Mesenchymal stem cell (in vitro differentiated cells and primary cell): ENCODE measurements around the gene ARHGAP24.

Source experiments
- DNase-seq: peaks from one replicate; pipeline ENCODE4 v3.0.0-alpha.2; 2013
- H2AFZ ChIP-seq: one replicate; pipeline ENCODE4 v1.6.1; 2013; ENCODE audit warnings: low read depth, mild to moderate bottlenecking, control low read depth, inconsistent platforms, low read length, moderate library complexity
- H2AK5ac ChIP-seq: 2 replicates; pipeline ENCODE4 v1.6.1; 2013; ENCODE audit warnings: low read length, moderate library complexity, mild to moderate bottlenecking, inconsistent platforms; ENCODE audit not compliant: severe bottlenecking
- H2BK120ac ChIP-seq: one replicate; pipeline ENCODE4 v1.6.1; 2013; ENCODE audit warnings: low read depth, mild to moderate bottlenecking, inconsistent platforms, low read length, moderate library complexity
- H2BK12ac ChIP-seq, 2 experiments: one replicate each; pipeline ENCODE4 v1.6.1; 2013; ENCODE audit warnings: inconsistent platforms in 2 of 2, low read length in 2 of 2, mild to moderate bottlenecking in 2 of 2, moderate library complexity in 2 of 2, control low read depth in 1 of 2
- H2BK15ac ChIP-seq: one replicate; pipeline ENCODE4 v1.6.1; 2013; ENCODE audit warnings: mild to moderate bottlenecking, low read depth, inconsistent platforms; ENCODE audit not compliant: poor library complexity, severe bottlenecking
- H2BK5ac ChIP-seq: 2 replicates; pipeline ENCODE4 v1.6.1; 2013; ENCODE audit warnings: low read depth, mild to moderate bottlenecking, low read length, control low read depth, inconsistent platforms; ENCODE audit not compliant: poor library complexity, severe bottlenecking
- H3K14ac ChIP-seq, 2 experiments: one replicate each; pipeline ENCODE4 v1.6.1; 2013; ENCODE audit warnings: inconsistent platforms in 2 of 2, low read length in 2 of 2, control low read depth in 1 of 2, mild to moderate bottlenecking in 1 of 2, moderate library complexity in 1 of 2
- H3K18ac ChIP-seq, 2 experiments: one replicate each; pipeline ENCODE4 v1.6.1; 2013; ENCODE audit warnings: inconsistent platforms in 2 of 2, low read length in 2 of 2, control low read depth in 1 of 2, low read depth in 1 of 2, mild to moderate bottlenecking in 1 of 2
- H3K23ac ChIP-seq, 2 experiments: one replicate each; pipeline ENCODE4 v1.6.1; 2013; ENCODE audit warnings: inconsistent platforms in 2 of 2, low read length in 2 of 2, mild to moderate bottlenecking in 2 of 2, moderate library complexity in 2 of 2, control low read depth in 1 of 2
- H3K27ac ChIP-seq: 2 replicates; pipeline ENCODE4 v1.5.1; 2013; ENCODE audit warnings: mild to moderate bottlenecking, moderate library complexity, low read length, control low read depth, inconsistent platforms; ENCODE audit not compliant: poor library complexity, severe bottlenecking
- H3K27me3 ChIP-seq, 2 experiments: 2 replicates each; pipeline versions ENCODE4 v1.6.1 to v1.7.0; 2013; ENCODE audit warnings: low read length in 2 of 2, mild to moderate bottlenecking in 2 of 2, moderate library complexity in 2 of 2, control low read depth in 1 of 2, inconsistent platforms in 1 of 2; ENCODE audit not compliant: control insufficient read depth in 1 of 2, insufficient read depth in 1 of 2
- H3K36me3 ChIP-seq, 2 experiments: 2 replicates each; pipeline versions ENCODE4 v1.6.1 to v1.7.0; 2013; ENCODE audit warnings: low read length in 2 of 2, control low read depth in 1 of 2, inconsistent platforms in 1 of 2, low read depth in 1 of 2, mild to moderate bottlenecking in 1 of 2; ENCODE audit not compliant: insufficient read depth in 2 of 2, control insufficient read depth in 1 of 2
- H3K4ac ChIP-seq, 2 experiments: one replicate each; pipeline ENCODE4 v1.6.1; 2013; ENCODE audit warnings: inconsistent platforms in 2 of 2, low read length in 2 of 2, mild to moderate bottlenecking in 2 of 2, moderate library complexity in 2 of 2, control low read depth in 1 of 2, low read depth in 1 of 2
- H3K4me1 ChIP-seq: 2 replicates; pipeline ENCODE4 v1.6.1; 2013; ENCODE audit warnings: low read depth, low read length, control low read depth; ENCODE audit not compliant: control insufficient read depth, insufficient read depth
- H3K4me2 ChIP-seq: 2 replicates; pipeline ENCODE4 v1.6.1; 2013; ENCODE audit warnings: low read length, mild to moderate bottlenecking, inconsistent platforms; ENCODE audit not compliant: poor library complexity, severe bottlenecking
- H3K4me3 ChIP-seq, 2 experiments: 2 replicates each; pipeline versions ENCODE4 v1.5.1 to v1.7.0; 2013; ENCODE audit warnings: low read length in 2 of 2, mild to moderate bottlenecking in 2 of 2, control low read depth in 1 of 2, low read depth in 1 of 2; ENCODE audit not compliant: insufficient read depth in 1 of 2
- H3K79me1 ChIP-seq: replicated peaks from 2 replicates; pipeline ENCODE4 v1.6.1; 2013; ENCODE audit warnings: mild to moderate bottlenecking, control low read depth, low read length, inconsistent platforms; ENCODE audit not compliant: poor library complexity, severe bottlenecking
- H3K9ac ChIP-seq: 2 replicates; pipeline ENCODE4 v1.7.0; 2013; ENCODE audit warnings: mild to moderate bottlenecking, low read length, moderate library complexity
- H3K9me3 ChIP-seq: 2 replicates; pipeline ENCODE4 v1.7.0; 2013; ENCODE audit warnings: mild to moderate bottlenecking, low read length; ENCODE audit not compliant: control insufficient read depth
- H4K8ac ChIP-seq: one replicate; pipeline ENCODE4 v1.6.1; 2013; ENCODE audit warnings: inconsistent platforms, mild to moderate bottlenecking, low read length, moderate library complexity
- H4K91ac ChIP-seq: one replicate; pipeline ENCODE4 v1.6.1; 2013; ENCODE audit warnings: mild to moderate bottlenecking, low read length, inconsistent platforms
- WGBS: methylation state at CpG from one replicate; pipeline ENCODE4 v1.1.7; 2013; ENCODE audit warnings: mixed read lengths; 5-methylcytosine and 5-hydroxymethylcytosine counted together

Gene ARHGAP24

GRCh38 chr4:85637778-85638177 lies 162.8 kb downstream of the ARHGAP24 start:
- Histone ChIP-seq H2BK120ac (no peak overlapping the region), H4K91ac (no peak overlapping the region), H2AFZ (no peak overlapping the region), H2BK5ac (no peak overlapping the region), H3K23ac (no peak overlapping the region), H3K18ac (peak overlapping the region in 1 of 2 experiments; percentile 7), H3K4ac (no peak overlapping the region), H3K9ac (no peak overlapping the region), H3K27me3 (no peaks in the 10 kb centered on the region), H3K27ac (no peak overlapping the region), H2BK15ac (no peak overlapping the region), H3K4me1 (no peaks in the 10 kb centered on the region), H2AK5ac (no peak overlapping the region), H4K8ac (no peak overlapping the region), H3K36me3 (no peaks in the 10 kb centered on the region), H3K9me3 (no peaks in the 10 kb centered on the region), H3K4me2 (no peak overlapping the region), H3K4me3 (no peak overlapping the region), H2BK12ac (no peak overlapping the region), H3K14ac (peak overlapping the region in 1 of 2 experiments; percentile 38), H3K79me1 (no peaks in the 10 kb centered on the region)
- no peak for DNase-seq
- 100% methylated on average over 2 of the region's 2 CpGs for WGBS

- Histone ChIP-seq H3K79me1 (no peaks in the 10 kb centered on the region), H4K91ac (no peak overlapping the region), H3K27me3 (no peaks in the 10 kb centered on the region), H2BK120ac (no peak overlapping the region), H3K18ac (no peak overlapping the region), H3K4me2 (no peak overlapping the region), H3K4me3 (no peak overlapping the region), H3K9me3 (no peaks in the 10 kb centered on the region), H2BK15ac (no peak overlapping the region), H4K8ac (no peak overlapping the region), H3K27ac (no peak overlapping the region), H3K4ac (no peak overlapping the region), H3K36me3 (no peaks in the 10 kb centered on the region), H2AFZ (no peak overlapping the region), H3K23ac (no peak overlapping the region), H2BK5ac (no peak overlapping the region), H2AK5ac (no peak overlapping the region), H3K14ac (no peak overlapping the region), H3K9ac (no peak overlapping the region), H3K4me1 (no peaks in the 10 kb centered on the region), H2BK12ac (no peak overlapping the region)
- DNase-seq: no peak
- WGBS: 89% methylated on average over 4 of the region's 4 CpGs
Measured at GRCh38 chr4:85639946-85640345, 165.0 kb downstream of the ARHGAP24 start.

GRCh38 chr4:85642356-85643100 lies 167.6 kb downstream of the ARHGAP24 start:
- Histone ChIP-seq H2AK5ac (no peak overlapping the region), H3K27me3 (no peaks in the 10 kb centered on the region), H3K79me1 (no peaks in the 10 kb centered on the region), H3K9ac (no peak overlapping the region), H3K27ac (no peak overlapping the region), H3K4me1 (no peaks in the 10 kb centered on the region), H2BK120ac (no peak overlapping the region), H2BK15ac (no peak overlapping the region), H2BK5ac (no peak overlapping the region), H3K4me2 (no peak overlapping the region), H3K18ac (no peak overlapping the region), H4K91ac (no peak overlapping the region), H3K4me3 (no peak overlapping the region), H2AFZ (no peak overlapping the region), H3K14ac (no peak overlapping the region), H2BK12ac (no peak overlapping the region), H3K9me3 (no peaks in the 10 kb centered on the region), H4K8ac (no peak overlapping the region), H3K4ac (no peak overlapping the region), H3K36me3 (no peaks in the 10 kb centered on the region), H3K23ac (no peak overlapping the region)
- WGBS: 89% methylated on average over 7 of the region's 7 CpGs
- no peak for DNase-seq

GRCh38 chr4:85644061-85644460 lies 169.1 kb downstream of the ARHGAP24 start:
- no peak overlapping the region for H3K23ac ChIP-seq
- H3K27me3 ChIP-seq: no peaks in the 10 kb centered on the region
- H2BK15ac ChIP-seq: no peak overlapping the region
- no peak overlapping the region for H3K18ac ChIP-seq
- no peak for DNase-seq
- H3K4ac ChIP-seq: no peak overlapping the region
- no peaks in the 10 kb centered on the region for H3K9me3 ChIP-seq
- H3K4me2 ChIP-seq: no peak overlapping the region
- H4K8ac ChIP-seq: no peak overlapping the region
- H3K4me1 ChIP-seq: no peaks in the 10 kb centered on the region
- no peak overlapping the region for H3K14ac ChIP-seq
- H3K4me3 ChIP-seq: no peak overlapping the region
- no peak overlapping the region for H2BK12ac ChIP-seq
- H3K9ac ChIP-seq: no peak overlapping the region
- H3K79me1 ChIP-seq: no peaks in the 10 kb centered on the region
- no peak overlapping the region for H4K91ac ChIP-seq
- no peak overlapping the region for H2BK5ac ChIP-seq
- no peak overlapping the region for H3K27ac ChIP-seq
- WGBS: 98% methylated on average over 2 of the region's 2 CpGs
- H2AK5ac ChIP-seq: no peak overlapping the region
- H3K36me3 ChIP-seq: no peaks in the 10 kb centered on the region
- no peak overlapping the region for H2BK120ac ChIP-seq
- no peak overlapping the region for H2AFZ ChIP-seq
